GM21515 (cell line): ENCODE data around the gene ST8SIA2.

Experiments
- ATAC-seq: cut with Tn5 transposase; IDR thresholded peaks from one replicate; pipeline ENCODE4 v1.9.1; 2021; ENCODE audit not compliant: unreplicated experiment

The ST8SIA2 gene

GRCh38 chr15:92395098-92395635, 1.5 kb downstream of the ST8SIA2 start:
- no peak for ATAC-seq

- ATAC-seq: no peak
Observed at GRCh38 chr15:92399271-92399950, 5.7 kb downstream of the ST8SIA2 start.

DNA sequence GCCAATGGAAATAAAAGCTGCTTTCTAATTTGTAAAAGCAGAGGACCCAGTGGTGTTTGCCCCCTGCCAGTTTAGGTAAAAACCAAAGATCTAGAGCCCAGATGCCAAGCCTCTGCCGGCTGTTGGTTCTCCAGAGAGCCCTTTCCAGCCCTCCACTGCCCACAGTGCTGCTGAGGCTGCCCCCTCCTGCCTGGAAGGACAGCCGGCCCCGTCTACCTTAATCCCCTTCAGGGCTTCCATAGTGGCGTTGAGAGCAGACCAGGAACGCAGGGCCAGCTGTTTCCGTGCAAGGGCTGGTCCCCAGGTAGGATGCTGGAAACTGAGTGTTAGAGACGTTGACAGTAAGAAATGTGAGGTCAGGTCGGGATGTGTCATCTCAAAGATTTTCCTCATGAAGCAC, 6.9 kb downstream of the ST8SIA2 start:
- ATAC-seq: no peak

- ATAC-seq: no peak
Observed at GRCh38 chr15:92400980-92401787, 7.5 kb downstream of the ST8SIA2 start.

- ATAC-seq: no peak
Observed at GRCh38 chr15:92402751-92403150, 9.1 kb downstream of the ST8SIA2 start.

DNA sequence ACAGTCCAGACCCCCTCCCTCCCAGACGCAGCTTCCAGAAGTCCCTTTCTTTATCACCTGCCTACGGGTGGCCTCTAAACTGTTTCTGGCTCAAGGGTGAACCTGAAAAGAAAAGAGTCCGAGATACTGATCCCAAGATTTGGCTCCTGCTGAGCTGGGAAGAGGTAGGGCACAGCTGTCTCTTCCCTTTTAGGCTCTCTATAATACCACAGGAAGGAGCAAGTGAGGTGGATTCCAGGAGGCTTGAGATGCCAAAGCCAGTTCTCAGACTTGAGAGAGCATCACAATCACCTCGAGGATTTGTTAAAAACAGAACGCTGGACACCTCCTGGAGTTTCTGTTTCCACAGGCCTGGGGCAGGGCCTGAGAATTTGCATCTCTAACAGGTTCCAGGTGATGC, 12.3 kb downstream of the ST8SIA2 start:
- no peak for ATAC-seq

GRCh38 chr15:92407321-92407720, 13.6 kb downstream of the ST8SIA2 start:
- ATAC-seq: no peak

GRCh38 chr15:92407916-92408315, 14.2 kb downstream of the ST8SIA2 start:
- ATAC-seq: no peak

GRCh38 chr15:92409006-92409405, 15.3 kb downstream of the ST8SIA2 start:
- no peak for ATAC-seq

- ATAC-seq: no peak
Observed at GRCh38 chr15:92409521-92409920, 15.8 kb downstream of the ST8SIA2 start.

DNA sequence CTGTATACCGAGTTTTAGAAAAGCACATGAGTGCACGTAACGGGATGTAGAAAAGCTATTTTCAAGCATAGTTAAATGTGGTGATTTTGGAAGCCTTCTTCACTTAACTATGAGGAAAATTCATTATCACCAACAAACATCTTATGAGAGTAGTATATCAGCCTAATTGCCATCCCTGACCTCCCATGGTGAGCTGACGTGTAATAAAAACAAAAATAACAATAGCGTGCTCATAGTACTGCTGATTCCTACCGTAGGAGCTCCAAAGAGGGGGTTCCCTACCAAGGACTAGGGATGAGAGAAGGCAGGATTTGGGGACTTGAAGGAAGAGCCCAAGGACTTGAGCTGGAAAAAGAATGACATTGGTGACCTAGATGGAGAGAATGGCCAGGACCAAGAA, 16.9 kb downstream of the ST8SIA2 start:
- no peak for ATAC-seq

DNA sequence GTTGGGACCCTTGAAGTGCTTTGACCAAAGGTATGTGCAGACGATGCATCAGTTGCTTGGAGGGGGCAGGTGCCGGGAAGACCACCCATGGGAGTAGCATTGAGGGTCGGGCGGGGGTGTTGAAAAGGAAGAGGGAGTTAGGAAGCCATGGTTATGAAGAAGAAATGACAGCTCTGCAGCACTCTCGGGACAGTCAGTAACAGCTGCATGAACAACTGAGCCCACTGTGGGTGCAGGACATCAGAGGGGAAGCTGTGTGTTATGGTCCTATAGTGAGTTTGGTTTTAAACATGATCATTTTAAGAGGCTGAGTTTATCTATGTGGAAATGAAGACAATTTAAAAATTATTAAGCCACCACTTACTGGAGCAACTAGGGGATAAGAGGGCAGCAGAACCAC, 17.6 kb downstream of the ST8SIA2 start:
- ATAC-seq: no peak

- no peak for ATAC-seq
Observed at GRCh38 chr15:92413510-92413909, 19.8 kb downstream of the ST8SIA2 start.

- ATAC-seq: no peak
Observed at GRCh38 chr15:92415639-92416297, 22.1 kb downstream of the ST8SIA2 start.

DNA sequence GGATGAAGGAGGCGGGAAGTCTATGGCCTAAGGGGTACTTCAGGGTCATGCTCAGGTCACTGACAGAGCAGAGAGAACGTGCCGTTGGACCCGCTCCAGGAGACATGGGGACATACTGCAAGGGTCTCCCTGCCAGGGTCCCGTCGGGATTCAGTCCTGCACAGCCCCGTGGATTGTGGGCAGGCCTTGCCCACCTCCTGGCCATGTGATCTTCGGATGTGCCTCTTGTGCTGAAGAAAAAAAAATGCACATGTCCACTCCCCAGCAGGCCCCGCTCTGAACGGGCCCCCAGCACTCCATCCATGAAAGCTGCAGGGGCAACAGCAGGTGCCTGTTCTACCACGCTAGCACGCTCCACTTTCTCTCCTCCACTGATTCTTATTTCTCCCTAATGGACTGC, 22.9 kb downstream of the ST8SIA2 start:
- no peak for ATAC-seq

DNA sequence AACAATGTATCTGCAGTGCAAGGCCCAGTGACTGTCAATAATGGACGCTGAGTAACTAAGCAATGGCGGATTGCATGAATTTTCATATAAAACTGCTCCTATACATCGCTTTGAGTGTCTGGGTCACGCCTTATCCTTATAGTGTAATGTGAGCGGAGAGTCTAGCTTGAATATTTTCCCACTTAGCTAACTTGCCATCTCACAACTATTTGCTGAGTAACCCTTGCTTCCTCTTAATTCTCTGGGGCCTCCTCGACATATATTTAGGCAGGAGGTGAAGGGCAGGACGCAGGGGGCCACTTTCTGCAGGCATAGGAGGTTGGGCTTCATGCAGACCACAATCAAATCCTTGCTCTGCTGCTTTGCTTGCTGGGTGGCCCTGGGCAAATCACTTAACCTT, 24.0 kb downstream of the ST8SIA2 start:
- ATAC-seq: no peak

- no peak for ATAC-seq
Observed at GRCh38 chr15:92418864-92419263, 25.2 kb downstream of the ST8SIA2 start.

DNA sequence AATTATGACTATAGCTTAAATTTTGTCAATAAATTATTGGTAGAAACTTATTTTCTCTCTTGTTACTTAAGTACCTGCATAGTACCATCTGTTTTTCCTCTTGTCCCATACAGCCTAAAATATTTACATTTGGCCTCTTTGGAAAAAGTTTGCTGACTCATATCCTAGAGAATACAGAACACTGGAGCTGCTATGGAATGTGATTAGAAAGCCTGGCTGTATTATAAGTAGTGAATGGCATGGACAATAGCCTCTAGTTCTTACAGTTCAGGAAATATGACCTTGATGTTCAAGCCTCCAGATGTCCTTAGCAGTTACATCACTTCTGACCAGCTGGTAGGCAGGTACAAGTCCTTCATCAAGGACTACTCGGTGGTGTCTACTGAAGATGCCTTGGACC, 28.3 kb downstream of the ST8SIA2 start:
- no peak for ATAC-seq

DNA sequence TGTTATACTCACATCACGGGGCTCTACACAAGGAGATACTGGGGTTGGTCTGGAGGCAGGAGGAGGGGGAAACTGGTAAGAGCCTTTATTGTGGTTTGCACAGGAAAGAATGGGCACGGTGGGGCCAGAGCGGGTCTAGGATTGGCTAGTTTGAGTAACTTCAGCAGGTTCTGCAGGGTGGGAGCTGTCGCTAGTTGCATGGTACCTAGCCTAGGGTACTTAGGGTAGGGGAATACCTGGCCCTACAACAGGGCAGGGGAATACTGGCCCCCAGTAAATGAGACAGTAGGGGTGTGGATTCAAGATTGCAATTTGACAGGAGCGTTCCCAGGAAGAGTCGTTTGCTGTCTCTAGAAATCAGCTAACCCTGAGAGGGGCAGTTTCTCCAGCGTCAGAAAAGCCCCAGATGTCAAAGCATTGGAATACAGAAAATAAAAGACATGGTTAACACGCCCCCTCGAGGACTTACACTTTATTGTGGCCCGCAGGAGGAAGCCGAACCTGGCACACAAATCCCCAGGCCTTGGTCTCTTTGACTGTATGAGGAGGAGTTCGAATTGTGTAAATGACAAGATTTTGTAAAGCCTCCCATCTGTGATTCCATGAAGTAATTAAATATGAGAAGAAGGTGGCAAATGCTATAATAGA, 32.0 kb downstream of the ST8SIA2 start:
- no peak for ATAC-seq

DNA sequence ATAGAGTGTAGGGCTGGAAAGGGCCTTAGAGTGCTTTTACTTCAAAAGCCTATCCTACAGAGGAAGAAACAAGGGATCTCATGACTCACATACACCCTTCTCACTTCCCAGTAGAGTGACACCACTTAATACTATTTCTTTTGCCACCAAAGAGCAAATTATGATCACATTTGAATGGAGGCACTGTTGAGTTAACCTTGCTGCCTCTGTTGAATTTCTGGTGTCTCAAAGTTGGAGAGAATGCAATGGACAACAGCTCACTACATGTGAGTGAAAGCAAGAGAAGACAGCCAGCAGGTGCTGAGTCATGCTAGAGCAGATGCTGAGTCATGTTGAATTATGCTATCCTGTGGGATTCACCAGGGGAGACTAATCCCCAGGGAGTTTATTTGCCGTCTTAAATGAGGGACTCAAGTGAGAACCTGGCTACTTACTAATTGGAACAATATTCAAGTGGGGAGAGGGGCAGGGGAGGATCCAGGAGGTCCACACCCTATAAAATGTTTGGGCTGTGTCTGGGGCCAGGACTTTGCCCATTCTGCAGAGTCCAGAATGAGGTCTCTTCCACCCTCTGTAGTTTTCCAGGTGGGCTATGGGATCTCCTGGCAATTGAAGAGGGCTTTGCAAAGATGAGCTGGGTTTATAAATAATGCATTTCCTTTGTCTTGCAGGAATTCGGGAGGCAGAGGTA, 35.8 kb downstream of the ST8SIA2 start:
- ATAC-seq: no peak

GRCh38 chr15:92430069-92430440, 36.4 kb downstream of the ST8SIA2 start:
- ATAC-seq: no peak
